Measurements from ENCODE around the gene CMC4. TPM values are rescaled to one million over a fixed set of nuclear protein-coding genes. Genes with fewer than 3 reads are reported as not detected.

The CMC4 gene, protein sequence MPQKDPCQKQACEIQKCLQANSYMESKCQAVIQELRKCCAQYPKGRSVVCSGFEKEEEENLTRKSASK
- total RNA-seq (ENCODE audit: low replicate concordance): 15.0 and 15.3 TPM in 2 replicates

DNA sequence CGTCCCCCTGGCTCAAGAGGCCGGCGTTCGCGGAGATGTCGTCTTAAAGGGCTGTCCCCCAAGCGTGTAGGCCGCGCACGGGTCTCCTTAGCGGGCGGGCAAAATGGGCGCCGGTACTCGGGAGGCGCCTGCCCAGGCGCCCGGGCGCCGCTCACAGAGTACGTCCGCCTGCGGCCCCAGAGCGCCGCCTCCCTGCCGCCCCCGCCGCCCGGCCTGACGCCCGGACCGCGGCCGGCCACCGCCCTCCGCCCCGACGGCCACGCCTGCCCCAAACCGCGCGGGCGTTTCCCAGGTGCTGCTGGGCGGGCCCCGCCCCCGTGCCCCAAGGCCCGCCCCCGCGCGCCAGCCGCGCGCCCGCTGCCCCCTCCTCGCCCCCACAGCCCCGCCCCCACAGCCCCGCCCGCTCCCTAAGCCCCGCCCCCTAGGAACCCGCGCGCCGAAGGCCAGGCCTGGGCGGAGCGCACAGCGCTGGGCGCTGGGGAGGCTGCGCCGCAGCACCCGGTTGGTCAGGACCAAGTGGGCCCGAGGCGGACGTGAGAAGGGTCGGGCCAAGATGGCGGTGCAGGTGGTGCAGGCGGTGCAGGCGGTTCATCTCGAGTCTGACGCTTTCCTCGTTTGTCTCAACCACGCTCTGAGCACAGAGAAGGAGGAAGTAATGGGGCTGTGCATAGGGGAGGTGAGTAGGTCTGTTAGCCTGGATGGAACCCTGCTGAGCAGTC is at the start of gene CMC4, which contains the start of the genes BRCC3 and MTCP1:
Gene CMC4, minus strand, starts transcription at position 162 of the 719 bp plus-strand sequence. CDS start 7,113 bp downstream, outside the sequence.
Gene BRCC3, plus strand, starts transcription at position 534 of the 719 bp plus-strand sequence. Its CDS starts 20 bp downstream, at position 554.
Gene MTCP1, minus strand, starts transcription at position 162 of the 719 bp plus-strand sequence. CDS start 5,126 bp downstream, outside the sequence.
- TF ChIP-seq, protein P1, sequence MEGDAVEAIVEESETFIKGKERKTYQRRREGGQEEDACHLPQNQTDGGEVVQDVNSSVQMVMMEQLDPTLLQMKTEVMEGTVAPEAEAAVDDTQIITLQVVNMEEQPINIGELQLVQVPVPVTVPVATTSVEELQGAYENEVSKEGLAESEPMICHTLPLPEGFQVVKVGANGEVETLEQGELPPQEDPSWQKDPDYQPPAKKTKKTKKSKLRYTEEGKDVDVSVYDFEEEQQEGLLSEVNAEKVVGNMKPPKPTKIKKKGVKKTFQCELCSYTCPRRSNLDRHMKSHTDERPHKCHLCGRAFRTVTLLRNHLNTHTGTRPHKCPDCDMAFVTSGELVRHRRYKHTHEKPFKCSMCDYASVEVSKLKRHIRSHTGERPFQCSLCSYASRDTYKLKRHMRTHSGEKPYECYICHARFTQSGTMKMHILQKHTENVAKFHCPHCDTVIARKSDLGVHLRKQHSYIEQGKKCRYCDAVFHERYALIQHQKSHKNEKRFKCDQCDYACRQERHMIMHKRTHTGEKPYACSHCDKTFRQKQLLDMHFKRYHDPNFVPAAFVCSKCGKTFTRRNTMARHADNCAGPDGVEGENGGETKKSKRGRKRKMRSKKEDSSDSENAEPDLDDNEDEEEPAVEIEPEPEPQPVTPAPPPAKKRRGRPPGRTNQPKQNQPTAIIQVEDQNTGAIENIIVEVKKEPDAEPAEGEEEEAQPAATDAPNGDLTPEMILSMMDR (IDR thresholded peaks at IDR 0.05; ENCODE audit: insufficient read depth, low read length): no peak
- H3K4me3 ChIP-seq (ENCODE audit: low read depth, low read length): peak within 1 kb of the TSS; percentile 79
- peak; percentile 73 for DNase-seq (ENCODE audit: low read depth)

DNA sequence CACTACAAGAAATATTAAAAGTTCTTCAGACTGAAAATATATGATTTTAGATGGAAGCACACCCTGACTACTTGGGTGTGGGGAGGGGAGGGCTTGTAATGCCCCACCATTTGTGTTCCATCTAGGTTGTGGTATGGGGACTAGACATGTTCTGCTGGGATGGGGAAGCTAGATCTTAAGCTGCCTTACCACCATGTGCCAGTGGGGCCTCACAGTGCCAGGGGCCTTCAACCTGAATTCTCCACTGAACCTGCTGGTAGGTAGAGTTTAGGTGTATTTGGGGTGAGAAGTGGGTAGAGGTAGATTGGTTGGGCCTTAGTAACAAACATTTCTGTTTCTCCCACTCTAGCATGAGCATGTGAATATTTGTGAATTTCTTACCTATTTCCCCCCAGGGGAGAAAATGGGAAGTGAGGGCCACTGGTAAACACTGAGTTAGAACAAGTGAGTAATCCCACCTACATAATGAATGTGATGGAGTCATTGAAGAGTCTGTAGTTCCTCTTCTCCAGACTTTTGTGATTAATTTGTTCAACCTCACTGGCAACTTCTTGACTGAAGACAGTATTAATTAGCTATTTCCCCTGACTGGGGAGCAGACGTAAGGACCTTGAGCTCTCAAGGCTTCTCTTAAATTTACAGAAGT is 44.4 kb upstream of the CMC4 start:
- no peak for DNase-seq (ENCODE audit: low read depth)
- TF ChIP-seq, protein P1 (IDR thresholded peaks at IDR 0.05; ENCODE audit: insufficient read depth, low read length): no peak
- H3K4me3 ChIP-seq (ENCODE audit: low read depth, low read length): no peak overlapping the region

DNA sequence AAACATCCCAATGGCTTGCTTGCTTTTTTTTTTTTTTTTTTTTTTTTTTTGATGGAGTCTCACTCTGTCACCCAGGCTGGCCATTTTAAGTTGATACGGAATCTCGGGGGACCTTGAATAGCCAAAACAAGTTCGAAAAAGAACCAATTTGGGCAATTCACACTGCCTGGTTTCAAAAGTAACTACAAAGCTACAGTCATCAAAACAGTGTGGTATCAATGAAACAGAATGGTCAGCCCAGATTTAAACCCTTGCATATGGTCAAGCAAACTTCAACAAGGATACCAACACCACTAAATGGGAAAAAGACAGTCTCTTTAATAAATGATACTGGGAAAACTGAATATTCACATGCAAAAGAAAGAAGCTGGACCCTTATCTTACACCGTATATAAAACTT is 42.2 kb upstream of the CMC4 start:
- no peak for DNase-seq (ENCODE audit: low read depth)
- no peak overlapping the region for H3K4me3 ChIP-seq (ENCODE audit: low read depth, low read length)
- TF ChIP-seq, protein P1 (IDR thresholded peaks at IDR 0.05; ENCODE audit: insufficient read depth, low read length): no peak

DNA sequence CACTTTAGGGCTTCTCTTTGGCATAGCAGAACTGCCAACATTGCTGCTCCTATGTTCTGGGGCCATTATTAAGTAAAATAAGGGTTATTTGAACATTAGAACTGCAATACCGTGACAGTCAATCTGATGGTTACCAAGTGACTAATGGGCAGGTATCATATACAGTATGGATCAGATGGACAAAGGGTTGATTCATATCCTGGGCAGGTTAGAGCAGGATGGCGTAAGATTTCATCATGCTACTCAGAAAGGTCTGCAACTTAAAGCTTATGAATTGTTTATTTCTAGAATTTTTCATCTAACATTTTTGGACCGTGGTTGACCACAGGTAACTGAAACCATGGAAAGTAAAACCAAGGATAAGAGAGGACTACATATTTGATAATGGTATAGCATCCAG is 41.2 kb upstream of the CMC4 start:
- no peak for DNase-seq (ENCODE audit: low read depth)
- TF ChIP-seq, protein P1 (IDR thresholded peaks at IDR 0.05; ENCODE audit: insufficient read depth, low read length): no peak
- no peak overlapping the region for H3K4me3 ChIP-seq (ENCODE audit: low read depth, low read length)

DNA sequence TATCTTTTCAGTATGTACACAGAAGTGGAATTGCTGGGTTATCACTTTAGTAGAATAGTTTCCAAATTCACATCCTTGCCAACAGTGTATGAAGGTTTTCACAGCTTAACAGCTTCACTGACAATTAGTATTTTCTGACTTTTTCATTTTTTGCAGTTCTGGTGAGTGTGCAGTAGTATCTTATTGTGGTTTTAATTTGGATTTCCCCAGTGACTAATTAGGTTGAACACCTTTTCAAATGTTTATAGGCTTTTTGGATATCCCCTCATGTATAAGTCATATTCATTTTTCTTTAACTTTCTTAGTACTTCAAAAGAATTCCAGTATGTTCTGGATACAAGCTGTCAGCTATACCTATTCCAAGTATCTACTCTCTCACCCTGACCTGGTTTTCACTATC is 37.5 kb upstream of the CMC4 start:
- H3K4me3 ChIP-seq (ENCODE audit: low read depth, low read length): no peak overlapping the region
- TF ChIP-seq, protein P1 (IDR thresholded peaks at IDR 0.05; ENCODE audit: insufficient read depth, low read length): no peak
- no peak for DNase-seq (ENCODE audit: low read depth)

DNA sequence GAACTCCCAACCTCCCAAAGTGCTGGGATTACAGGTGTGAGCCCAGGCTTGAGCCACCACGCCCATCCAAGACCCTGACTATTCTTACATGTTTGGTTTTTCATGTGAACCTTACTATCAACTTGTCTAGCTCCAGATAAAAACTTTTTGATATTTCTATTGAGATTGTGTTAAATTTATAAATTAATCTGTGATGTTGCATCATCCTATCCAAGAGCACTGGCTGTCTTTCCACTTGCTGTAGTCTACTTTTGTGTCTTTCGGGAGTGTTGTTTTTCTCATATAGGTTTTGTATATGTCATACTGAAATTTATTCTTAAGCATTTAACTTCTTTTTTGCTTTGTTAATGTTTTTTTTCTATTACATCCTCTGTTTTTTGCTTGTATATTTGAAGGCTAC is 35.0 kb upstream of the CMC4 start:
- no peak for DNase-seq (ENCODE audit: low read depth)
- H3K4me3 ChIP-seq (ENCODE audit: low read depth, low read length): no peak overlapping the region
- TF ChIP-seq, protein P1 (IDR thresholded peaks at IDR 0.05; ENCODE audit: insufficient read depth, low read length): no peak
